Posterior cingulate gyrus (tissue), 11 donors: ENCODE results near the gene ELF5.

Source experiments
- DNase-seq, 10 donors: peaks; one replicate each; pipeline versions ENCODE4 v3.0.0 to v3.0.0-alpha.2; 2020 to 2021; ENCODE audit warnings: mixed read lengths in 3 of 10
- intact Hi-C: fragments of 100-400 bp; cut with DNase I; formaldehyde crosslinking; loops from one replicate; pipeline ENCODE4 v1.15.1; 2023

Gene ELF5

GRCh38 chr11:34460278-34460677 is 53.3 kb downstream of the ELF5 start:
- intact Hi-C loops, result no loop called here
- DNase-seq, result peak in 1 of 10 donors; percentile 65

GRCh38 chr11:34459507-34460162 is 54.0 kb downstream of the ELF5 start:
- no peak for DNase-seq
- intact Hi-C loops, result no loop called here

- intact Hi-C loops, result no loop called here
These were observed 55.1 kb downstream of the ELF5 start for GRCh38 chr11:34458525-34458924.

GRCh38 chr11:34457607-34458006 is 56.0 kb downstream of the ELF5 start:
- intact Hi-C loops, result no loop called here
- no peak for DNase-seq

More at GRCh38 chr11:34458525-34458924, 55.1 kb downstream of the ELF5 start:
- no peak for DNase-seq

- intact Hi-C loops, result no loop called here
- DNase-seq, result no peak
These were observed 59.1 kb downstream of the ELF5 start for GRCh38 chr11:34454308-34455032.

- no peak for DNase-seq
- intact Hi-C loops, result no loop called here
These were observed 62.5 kb downstream of the ELF5 start for GRCh38 chr11:34451053-34451452.

- no peak for DNase-seq
- intact Hi-C loops, result no loop called here
These were observed 64.6 kb downstream of the ELF5 start for GRCh38 chr11:34449013-34449412.

GRCh38 chr11:34448223-34448994 is 65.2 kb downstream of the ELF5 start:
- no peak for DNase-seq
- intact Hi-C loops, result no loop called here

GRCh38 chr11:34447044-34447443 is 66.5 kb downstream of the ELF5 start:
- no peak for DNase-seq
- intact Hi-C loops, result no loop called here

GRCh38 chr11:34446386-34446785 is 67.2 kb downstream of the ELF5 start:
- intact Hi-C loops, result no loop called here
- no peak for DNase-seq

GRCh38 chr11:34445956-34446355 is 67.6 kb downstream of the ELF5 start:
- DNase-seq, result no peak
- intact Hi-C loops, result no loop called here

- intact Hi-C loops, result no loop called here
These were observed 69.2 kb downstream of the ELF5 start for GRCh38 chr11:34444428-34444827.

GRCh38 chr11:34443136-34443535 is 70.5 kb downstream of the ELF5 start:
- intact Hi-C loops, result no loop called here
- DNase-seq, result no peak

More at GRCh38 chr11:34444428-34444827, 69.2 kb downstream of the ELF5 start:
- no peak for DNase-seq

GRCh38 chr11:34441814-34442213 is 71.8 kb downstream of the ELF5 start:
- intact Hi-C loops, result no loop called here
- no peak for DNase-seq

GRCh38 chr11:34439610-34440198 is 73.9 kb downstream of the ELF5 start:
- no peak for DNase-seq
- intact Hi-C loops, result no loop called here

- DNase-seq, result peak; percentile 92 to 99 (median 96)
- intact Hi-C loops, result no loop called here
These were observed 74.8 kb downstream of the ELF5 start, which contains the start of gene CAT for GRCh38 chr11:34438529-34439507. Gene CAT, plus strand, starts transcription at chr11:34438934. Its CDS starts 80 bp downstream, at chr11:34439014.

- no peak for DNase-seq
- intact Hi-C loops, result no loop called here
These were observed 76.1 kb downstream of the ELF5 start for GRCh38 chr11:34437224-34438125.

GRCh38 chr11:34433899-34434298 is 79.7 kb downstream of the ELF5 start:
- intact Hi-C loops, result no loop called here
- DNase-seq, result no peak

GRCh38 chr11:34432822-34433221 is 80.8 kb downstream of the ELF5 start:
- no peak for DNase-seq
- intact Hi-C loops, result no loop called here
